HG03571 (cell line): ENCODE data around the gene PTPN1.

Experiments used
- ATAC-seq: cut with Tn5 transposase; IDR thresholded peaks from one replicate; pipeline ENCODE4 v1.9.1; 2021; ENCODE audit not compliant: unreplicated experiment

The PTPN1 gene

GRCh38 chr20:50572938-50573777, 63.0 kb downstream of the PTPN1 start:
- ATAC-seq = no peak

DNA sequence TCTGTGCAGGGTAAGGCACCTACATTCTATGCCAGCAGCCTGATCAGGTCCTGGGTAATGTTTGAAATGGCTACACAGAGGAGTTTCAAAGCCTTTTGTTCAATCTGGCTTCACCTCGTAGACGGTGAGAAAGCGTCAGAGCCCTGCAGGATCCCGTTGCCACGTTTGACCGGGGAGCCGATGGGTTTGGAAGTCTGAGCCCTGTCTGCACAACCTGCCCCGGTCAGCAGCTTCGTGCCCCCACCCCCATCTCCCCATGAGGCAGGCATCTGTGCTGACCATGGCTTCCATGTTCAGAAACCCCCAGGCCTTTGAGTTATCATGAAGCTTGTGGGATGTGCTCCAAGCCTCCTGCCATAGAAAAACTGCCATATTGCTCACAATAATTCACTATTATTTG, 63.9 kb downstream of the PTPN1 start:
- no peak for ATAC-seq

DNA sequence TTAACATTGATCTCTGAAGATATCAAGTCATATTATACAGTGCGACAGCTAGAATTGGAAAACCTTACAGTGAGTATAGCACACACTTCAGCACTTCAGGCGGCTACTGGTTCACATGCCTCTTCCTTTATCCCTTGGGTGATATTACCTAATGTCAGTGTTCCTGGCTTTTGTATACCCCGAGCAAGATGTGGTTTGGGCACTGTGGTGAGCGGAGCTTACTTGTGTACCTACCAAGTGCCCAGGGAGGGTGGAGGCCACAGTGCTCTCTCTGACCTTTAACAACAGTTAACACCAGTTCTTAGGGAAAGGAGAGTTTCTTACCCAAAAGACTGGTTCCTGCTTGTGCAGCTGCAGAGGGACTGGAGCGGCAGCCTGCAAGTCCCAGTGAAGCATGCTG, 64.4 kb downstream of the PTPN1 start:
- no peak for ATAC-seq

DNA sequence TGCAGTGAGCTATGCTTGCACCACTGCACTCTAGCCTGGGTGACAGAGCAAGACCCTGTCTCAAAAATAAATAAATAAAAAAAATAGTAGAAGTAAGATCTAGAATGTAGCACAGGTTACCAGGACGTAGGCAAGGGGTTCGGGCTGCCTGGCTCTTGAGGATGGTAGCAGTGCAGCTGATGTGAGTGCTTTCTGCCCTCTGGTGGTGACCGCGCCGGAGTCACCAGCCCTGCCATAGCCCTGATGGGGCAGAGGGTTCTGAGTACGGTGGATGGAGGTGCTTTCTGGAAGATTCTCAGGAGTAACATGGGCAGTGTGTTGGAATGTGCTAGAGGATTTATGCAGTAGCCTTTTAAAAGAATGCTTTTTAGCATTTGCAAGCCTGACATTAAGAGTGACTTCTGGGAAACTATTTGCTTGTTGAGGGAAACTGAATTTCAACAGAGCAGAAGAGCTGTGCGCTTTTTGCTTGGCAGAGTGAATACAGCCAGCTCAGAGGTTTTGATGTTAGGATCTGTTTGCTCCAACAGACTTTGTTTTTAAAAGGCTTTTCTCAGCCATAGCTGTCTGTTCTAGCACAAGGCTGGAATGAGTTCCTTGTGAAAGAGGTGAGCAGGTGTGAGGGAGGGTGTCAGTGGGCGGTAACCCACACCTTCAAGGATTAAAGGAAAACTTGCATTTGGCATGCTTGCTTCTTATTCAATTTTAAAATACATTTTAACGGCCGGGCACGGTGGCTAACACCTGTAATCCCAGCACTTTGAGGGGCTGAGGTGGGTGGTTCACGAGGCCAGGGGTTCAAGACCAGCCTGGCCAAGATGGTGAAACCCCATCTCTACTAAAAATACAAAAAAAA, 65.9 kb downstream of the PTPN1 start:
- ATAC-seq = no peak

DNA sequence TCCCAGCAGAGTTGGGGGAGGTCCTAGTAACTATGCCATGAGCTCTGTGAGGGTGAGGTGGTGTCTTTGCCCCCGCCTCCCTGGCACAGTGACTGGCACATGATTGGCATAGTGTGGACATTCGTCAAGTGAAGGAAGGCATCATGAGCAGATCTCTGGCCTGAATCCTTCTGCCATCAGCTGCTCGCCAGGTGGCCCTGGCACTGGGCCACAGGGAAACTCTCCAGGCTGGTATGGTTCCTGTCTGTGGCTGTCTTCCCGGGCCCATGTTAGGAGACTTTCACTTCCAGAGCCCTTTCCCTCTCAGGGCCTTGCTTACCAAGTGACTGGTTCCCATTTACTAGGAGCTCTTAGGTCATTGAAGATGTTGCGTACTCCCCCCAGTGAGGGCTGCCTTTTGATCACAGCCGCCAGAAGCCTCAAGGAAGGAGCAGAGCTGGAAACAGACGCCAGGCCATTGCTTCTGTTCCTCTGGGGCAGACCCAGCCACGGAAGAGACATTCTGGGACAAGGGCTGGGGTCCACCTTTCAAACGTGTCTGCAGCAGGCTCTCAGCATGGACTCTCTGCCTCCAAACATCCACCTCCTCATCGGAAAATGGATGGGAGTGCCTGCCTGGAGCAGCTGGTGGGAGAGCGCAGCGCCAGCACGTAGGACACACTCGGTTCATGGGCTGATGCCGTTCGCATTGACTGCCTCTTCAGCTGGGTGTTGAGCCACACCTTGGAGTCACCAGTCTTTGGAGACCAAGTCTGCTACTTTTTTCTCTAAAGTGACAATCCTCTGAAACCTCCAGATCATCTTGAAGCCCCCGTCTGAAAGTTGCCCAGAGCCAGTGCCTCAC, 67.2 kb downstream of the PTPN1 start:
- no peak for ATAC-seq

GRCh38 chr20:50578061-50578777, 68.0 kb downstream of the PTPN1 start:
- no peak for ATAC-seq

- ATAC-seq = no peak
Observed at GRCh38 chr20:50578778-50579165, 68.6 kb downstream of the PTPN1 start.

GRCh38 chr20:50579511-50579910, 69.3 kb downstream of the PTPN1 start:
- no peak for ATAC-seq

DNA sequence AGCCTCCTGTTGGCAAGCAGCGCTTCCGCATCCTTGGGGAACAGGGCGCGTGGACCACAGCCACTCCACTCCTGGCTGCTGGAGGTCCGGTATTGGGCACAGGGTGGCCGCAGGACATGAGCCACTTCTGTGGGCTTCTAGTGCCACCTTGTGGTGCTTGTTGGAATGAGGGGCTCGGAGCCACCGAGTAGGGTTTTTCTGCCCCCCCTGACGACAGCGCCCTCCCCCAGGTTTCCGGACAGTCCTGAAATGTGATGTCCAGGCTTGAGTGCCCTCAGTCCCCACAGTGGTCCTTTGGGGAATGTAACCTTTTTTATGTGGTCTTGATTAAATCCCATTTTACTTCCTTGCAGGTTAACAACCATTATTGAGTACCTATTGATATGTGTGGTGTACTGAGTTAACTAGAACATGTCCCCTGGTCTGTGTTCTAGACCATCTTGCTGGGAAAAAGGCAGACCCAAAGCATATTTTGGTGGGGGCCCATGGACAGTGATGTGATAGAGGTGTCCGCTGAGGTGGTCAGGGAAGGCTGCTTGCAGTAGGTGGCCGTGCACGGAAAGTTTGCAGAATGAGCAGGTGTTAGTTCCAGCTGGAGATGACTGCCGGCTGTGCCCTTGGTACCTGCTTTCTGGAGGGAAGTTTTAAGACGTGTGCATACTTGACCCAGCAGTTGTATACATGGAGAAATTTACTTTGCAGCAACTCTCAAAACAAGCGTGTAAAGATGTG, 70.0 kb downstream of the PTPN1 start:
- no peak for ATAC-seq

DNA sequence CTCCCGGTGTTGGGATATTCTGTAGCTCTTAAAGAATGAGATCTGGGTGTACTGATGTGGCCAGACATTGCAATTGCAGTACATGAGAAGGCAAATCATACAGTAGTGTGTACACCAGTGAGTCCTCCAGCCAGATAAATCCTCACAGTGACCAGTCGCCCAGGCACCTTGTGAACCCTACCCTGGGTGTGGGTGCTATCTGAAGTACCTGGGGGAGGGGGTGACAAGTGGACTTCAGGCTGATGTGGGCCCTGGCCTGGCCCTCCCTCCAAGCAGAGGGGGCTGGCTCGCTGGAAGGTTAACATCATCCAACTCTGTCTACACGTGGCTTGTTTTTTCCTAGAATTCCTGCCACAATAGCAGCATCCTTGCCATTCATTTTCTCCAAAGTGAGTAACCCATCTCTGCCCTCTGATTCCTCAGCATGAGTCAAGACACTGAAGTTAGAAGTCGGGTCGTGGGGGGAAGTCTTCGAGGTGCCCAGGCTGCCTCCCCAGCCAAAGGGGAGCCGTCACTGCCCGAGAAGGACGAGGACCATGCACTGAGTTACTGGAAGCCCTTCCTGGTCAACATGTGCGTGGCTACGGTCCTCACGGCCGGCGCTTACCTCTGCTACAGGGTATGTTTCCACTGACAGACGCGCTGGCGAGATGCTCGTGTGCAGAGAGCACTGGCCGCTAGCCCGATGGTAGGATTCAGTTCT, 70.8 kb downstream of the PTPN1 start:
- ATAC-seq = no peak

DNA sequence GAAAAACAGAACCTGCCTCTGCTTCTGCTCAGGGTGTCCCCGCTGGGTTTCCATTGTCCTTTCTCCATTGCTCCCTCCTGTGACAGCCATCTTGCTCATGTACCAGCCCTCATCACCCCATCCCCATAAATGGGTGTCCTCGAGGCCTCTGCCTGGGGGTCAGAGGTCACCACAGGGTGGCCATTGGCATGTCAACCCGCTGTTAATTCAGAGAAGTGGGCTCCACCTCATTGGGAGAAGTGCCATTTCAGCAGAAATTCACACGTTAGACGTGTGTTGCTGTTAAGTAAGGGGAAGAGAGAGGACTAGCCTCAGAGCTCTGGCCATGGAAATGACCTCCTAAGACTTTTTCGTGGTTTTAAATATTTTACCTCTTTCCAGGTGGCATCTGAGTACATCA, 71.9 kb downstream of the PTPN1 start:
- ATAC-seq = no peak

- ATAC-seq = no peak
Observed at GRCh38 chr20:50582591-50583234, 72.5 kb downstream of the PTPN1 start.

GRCh38 chr20:50583442-50584150, 73.4 kb downstream of the PTPN1 start:
- ATAC-seq = no peak

- no peak for ATAC-seq
Observed at GRCh38 chr20:50584687-50585086, 74.5 kb downstream of the PTPN1 start.

DNA sequence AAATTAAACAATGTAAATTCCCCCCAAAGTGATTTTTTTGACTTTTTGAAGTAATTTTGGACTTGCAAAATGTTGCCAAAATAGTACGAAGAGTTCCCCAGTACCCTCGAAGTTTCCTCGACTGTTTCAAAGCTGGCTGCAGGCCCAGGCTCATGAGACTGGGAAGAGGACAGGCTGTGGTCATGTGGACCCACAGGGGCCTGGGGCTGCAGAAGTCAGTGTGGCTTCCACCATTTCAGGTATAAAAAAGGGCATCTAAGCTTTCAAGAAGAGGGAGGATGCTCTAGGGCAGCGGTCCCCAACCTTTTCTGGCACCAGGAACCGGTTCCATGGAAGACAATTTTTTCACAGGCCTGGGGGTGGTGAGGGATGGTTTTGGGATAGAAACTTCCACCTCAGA, 75.0 kb downstream of the PTPN1 start:
- no peak for ATAC-seq

DNA sequence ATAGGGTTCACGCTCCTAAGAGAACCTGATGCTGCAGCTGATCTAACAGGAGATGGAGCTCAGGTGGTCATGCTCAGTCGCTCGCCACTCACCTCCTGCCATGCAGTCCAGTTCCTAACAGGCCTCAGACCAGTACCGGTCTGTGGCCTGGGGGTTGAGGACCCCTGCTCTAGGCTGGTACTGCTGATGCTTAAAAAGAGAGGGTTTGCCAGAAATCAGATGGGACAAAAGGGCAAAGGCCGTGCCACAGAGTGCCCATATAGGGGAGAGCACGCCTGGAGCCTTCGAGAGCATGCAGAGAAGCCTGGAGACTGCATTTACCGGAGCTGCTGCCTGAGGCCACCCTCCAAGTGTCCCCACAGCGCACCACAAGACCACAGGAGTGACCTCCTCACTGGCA, 75.5 kb downstream of the PTPN1 start:
- no peak for ATAC-seq

DNA sequence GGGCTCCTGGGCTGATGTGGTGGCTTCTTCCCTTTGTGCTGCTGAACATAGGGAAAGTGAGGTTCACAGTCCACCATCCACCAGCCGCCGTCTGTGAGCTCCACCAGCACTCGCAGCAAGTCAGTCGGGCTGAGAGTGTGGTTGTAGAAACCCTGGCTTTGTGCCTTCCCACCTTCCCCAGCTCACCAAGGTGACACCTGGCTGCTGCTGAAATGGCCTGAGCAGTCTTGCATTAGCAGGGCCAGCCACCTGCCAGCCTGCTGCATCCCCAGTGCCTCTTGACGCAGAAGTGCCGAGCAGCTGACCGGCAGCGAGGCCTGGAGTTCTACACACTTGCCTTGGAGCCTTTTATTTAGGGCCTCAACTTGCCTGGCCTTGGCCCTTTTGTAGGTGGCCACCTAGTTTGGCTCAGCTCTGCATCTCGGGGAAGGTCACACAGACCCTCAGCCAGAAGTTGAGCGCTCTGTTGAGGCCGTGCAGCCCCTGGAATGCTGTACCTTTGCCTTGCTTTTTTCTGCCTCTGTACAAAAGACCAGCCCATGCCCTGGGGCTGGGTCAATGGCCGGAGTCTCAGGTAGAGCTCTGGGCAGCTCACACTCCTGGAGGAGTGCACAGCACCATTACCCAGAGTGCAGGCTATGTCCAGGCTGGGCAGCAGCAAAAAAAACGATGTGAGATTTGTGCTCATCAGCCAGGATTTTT, 76.5 kb downstream of the PTPN1 start:
- ATAC-seq = no peak
